Right lobe of liver (tissue), 6 donors: Measurements from ENCODE around the gene RCCD1. TPM values are rescaled to one million over a fixed set of nuclear protein-coding genes. Genes with fewer than 3 reads are reported as not detected.

Experiments used
- ATAC-seq, 4 donors: fragments of 200-7000 bp; cut with Tn5 transposase; one replicate each; pipeline ENCODE4 v1.9.1; 2020; ENCODE audit warnings: mild to moderate bottlenecking in 4 of 4, moderate library complexity in 4 of 4
- DNase-seq, 3 donors: peaks; one replicate each; pipeline ENCODE4 v3.0.0-alpha.2; 2020
- H3K27ac ChIP-seq, 3 donors: fragments of 200-600 bp; one replicate each; pipeline ENCODE4 v1.8.0; 2022
- H3K27me3 ChIP-seq, 2 donors: fragments of 200-600 bp; one replicate each; pipeline ENCODE4 v1.8.0; 2022
- H3K36me3 ChIP-seq, 4 donors: fragments of 200-600 bp; sonication (generic) in 1 of 4; one replicate each; pipeline versions ENCODE4 v1.5.1 to v1.8.0; 2017 to 2022; ENCODE audit warnings: control low read depth in 1 of 4
- H3K4me1 ChIP-seq, 4 donors: fragments of 200-600 bp; sonication (generic) in 1 of 4; one replicate each; pipeline versions ENCODE4 v1.5.1 to v1.8.0; 2017 to 2022; ENCODE audit warnings: control low read depth in 1 of 4
- H3K4me3 ChIP-seq, 3 donors: fragments of 200-600 bp; one replicate each; pipeline ENCODE4 v1.8.0; 2022
- H3K9me3 ChIP-seq, 4 donors: fragments of 200-600 bp; sonication (generic) in 1 of 4; one replicate each; pipeline versions ENCODE4 v1.5.1 to v1.8.0; 2017 to 2022; ENCODE audit warnings: control low read depth in 1 of 4
- POLR2A ChIP-seq: fragments of 450-650 bp; IDR thresholded peaks from one replicate; pipeline ENCODE4 v1.6.1; 2017; ENCODE audit warnings: antibody characterized with exemption, mild to moderate bottlenecking
- WGBS: methylation state at CpG from one replicate; pipeline ENCODE4 v1.1.6; 2018; ENCODE audit warnings: low coverage, low lambda C conversion rate; ENCODE audit not compliant: insufficient coverage; ENCODE audit errors: missing lambda C conversion rate; 5-methylcytosine and 5-hydroxymethylcytosine counted together
- intact Hi-C, 2 donors: fragments of 100-400 bp; cut with DNase I; formaldehyde crosslinking; loops; one replicate each; pipeline versions ENCODE4 v1.11.2 to v1.14.1; 2022
- total RNA-seq, 6 experiments: library from RNA; depleted of rRNA in 2 of 6; stranded (reverse); fragments of >200 nt in 2 of 6; fragmentation: NEBNext Ultra II Directional in 3 of 6; extraction: Animal tissue kit (Norgen Biotek cat#: 25700) in 3 of 6; gene quantifications; one replicate each; pipeline versions ENCODE4 v1.1.0 to v1.2.4, GENCODE V29; 2016 to 2023
- TF ChIP-seq, protein P1 (sequence below), 4 donors: fragments of 200-600 bp in 3 of 4; fragments of 450-650 bp in 1 of 4; IDR thresholded peaks; one replicate each; pipeline versions ENCODE4 v1.5.1 to v1.8.0; 2016 to 2022; ENCODE audit warnings: antibody characterized with exemption in 4 of 4, mild to moderate bottlenecking in 2 of 4
- donor health status: DM: no; HTN: yes; CAD: no.
- donor health status: DM: no; HTN: no; CAD: no.
- donor health status: DM: no; HTN: no; CAD: no.
- donor health status: DM: no; HTN: yes; CAD: no.
- donor health status: DM: no; HTN: yes; CAD: no.

The RCCD1 gene
- total RNA-seq, 6 experiments from 2014 or later, result 4.8 to 7.9 (median 6.6) TPM

DNA sequence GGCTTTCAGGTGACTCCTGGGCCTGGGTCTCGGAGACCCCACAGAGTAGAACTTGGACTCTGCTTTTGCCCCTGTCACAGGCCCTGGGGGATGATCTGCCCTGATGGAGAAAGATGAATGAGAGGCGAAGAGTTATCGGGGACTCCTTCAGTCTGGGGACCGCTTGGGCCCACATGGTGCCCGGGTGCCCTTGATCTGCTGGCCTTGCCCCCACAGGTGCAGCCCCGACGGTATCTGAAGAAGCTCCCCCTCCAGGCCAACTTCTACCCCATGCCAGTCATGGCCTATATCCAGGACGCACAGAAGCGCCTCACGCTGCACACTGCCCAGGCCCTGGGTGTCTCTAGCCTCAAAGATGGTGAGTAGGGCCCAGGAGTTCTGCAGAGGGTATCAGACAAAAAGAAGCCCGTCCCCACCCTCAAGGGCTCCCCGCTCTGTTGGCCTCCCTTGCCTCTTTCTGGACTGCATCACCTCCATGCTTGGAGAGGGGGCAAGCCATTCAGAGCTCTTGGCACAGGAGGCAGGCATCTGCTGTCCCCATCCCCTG is 41.2 kb upstream of the RCCD1 start:
- Histone ChIP-seq H3K27ac (peak overlapping the region in 1 of 3 donors; percentile 2), H3K27me3 (no peaks in the 10 kb centered on the region), H3K36me3 (peaks cover 12 to 83% (median 56%) of the 10 kb centered on the region in 4 donors), H3K9me3 (no peaks in the 10 kb centered on the region), H3K4me3 (no peak overlapping the region), H3K4me1 (peaks cover 0 to 18% (median 0%) of the 10 kb centered on the region in 4 donors)
- intact Hi-C loops, result loop anchor here in 1 of 2 donors (10.0 kb wide), 1 partner anchor 269 kb away; no protein-coding TSS in a partner anchor
- WGBS, result 83% methylated on average over 5 of the region's 12 CpGs
- DNase-seq, result peak in 2 of 3 donors; percentile 14 to 46
- ATAC-seq, result no peak
- no peak for TF ChIP-seq POLR2A
- TF ChIP-seq, protein P1, sequence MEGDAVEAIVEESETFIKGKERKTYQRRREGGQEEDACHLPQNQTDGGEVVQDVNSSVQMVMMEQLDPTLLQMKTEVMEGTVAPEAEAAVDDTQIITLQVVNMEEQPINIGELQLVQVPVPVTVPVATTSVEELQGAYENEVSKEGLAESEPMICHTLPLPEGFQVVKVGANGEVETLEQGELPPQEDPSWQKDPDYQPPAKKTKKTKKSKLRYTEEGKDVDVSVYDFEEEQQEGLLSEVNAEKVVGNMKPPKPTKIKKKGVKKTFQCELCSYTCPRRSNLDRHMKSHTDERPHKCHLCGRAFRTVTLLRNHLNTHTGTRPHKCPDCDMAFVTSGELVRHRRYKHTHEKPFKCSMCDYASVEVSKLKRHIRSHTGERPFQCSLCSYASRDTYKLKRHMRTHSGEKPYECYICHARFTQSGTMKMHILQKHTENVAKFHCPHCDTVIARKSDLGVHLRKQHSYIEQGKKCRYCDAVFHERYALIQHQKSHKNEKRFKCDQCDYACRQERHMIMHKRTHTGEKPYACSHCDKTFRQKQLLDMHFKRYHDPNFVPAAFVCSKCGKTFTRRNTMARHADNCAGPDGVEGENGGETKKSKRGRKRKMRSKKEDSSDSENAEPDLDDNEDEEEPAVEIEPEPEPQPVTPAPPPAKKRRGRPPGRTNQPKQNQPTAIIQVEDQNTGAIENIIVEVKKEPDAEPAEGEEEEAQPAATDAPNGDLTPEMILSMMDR (IDR thresholded peaks at IDR 0.05), result no peak

DNA sequence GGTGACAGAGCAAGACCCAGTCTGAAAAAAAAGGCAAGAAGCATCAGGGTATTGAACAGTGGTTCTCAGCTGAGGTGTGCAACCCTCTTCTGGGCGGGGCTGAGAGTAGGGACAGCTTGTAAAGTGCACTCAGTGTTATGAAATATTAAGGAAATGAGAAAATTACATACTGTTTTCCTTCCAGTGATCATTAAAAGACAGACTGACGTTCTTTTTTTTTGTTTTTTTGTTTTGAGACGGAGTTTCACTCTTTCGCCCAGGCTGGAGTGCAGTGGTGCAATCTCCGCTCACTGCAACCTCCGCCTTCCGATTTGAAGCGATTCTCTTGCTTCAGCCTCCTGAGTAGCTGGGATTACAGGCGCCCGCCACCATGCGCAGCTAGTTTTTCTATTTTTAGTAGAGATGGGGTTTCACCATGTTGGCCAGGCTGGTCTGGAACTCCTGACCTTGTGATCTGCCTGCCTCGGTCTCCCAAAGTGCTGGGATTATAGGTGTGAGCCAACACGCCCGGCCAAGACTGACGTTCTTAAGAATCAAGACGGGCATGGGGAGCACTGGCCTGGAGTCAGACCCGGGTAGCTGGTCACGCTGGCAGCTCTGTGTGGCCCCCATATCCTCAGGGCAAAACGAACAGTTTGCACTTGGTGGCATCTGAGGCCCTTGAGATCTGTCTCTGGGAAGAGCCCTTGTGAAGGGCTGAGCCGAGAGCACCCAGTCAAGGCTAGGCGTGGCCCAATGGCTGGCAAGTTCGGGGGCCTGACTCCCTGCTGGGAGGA is 40.2 kb upstream of the RCCD1 start:
- ATAC-seq, result no peak
- Histone ChIP-seq H3K27me3 (no peaks in the 10 kb centered on the region), H3K27ac (peak overlapping the region in 1 of 3 donors; percentile 73), H3K4me3 (no peak overlapping the region), H3K9me3 (no peaks in the 10 kb centered on the region), H3K36me3 (peaks cover 12 to 84% (median 57%) of the 10 kb centered on the region in 4 donors), H3K4me1 (peaks cover 0 to 18% (median 0%) of the 10 kb centered on the region in 4 donors)
- no peak for TF ChIP-seq POLR2A
- TF ChIP-seq, protein P1 (IDR thresholded peaks at IDR 0.05), result no peak
- DNase-seq, result peak in 2 of 3 donors; percentile 45 to 53
- WGBS, result 85% methylated on average over 15 of the region's 22 CpGs
- intact Hi-C loops, result loop anchor here in 1 of 2 donors (10.0 kb wide), 1 partner anchor 270 kb away; no protein-coding TSS in a partner anchor

DNA sequence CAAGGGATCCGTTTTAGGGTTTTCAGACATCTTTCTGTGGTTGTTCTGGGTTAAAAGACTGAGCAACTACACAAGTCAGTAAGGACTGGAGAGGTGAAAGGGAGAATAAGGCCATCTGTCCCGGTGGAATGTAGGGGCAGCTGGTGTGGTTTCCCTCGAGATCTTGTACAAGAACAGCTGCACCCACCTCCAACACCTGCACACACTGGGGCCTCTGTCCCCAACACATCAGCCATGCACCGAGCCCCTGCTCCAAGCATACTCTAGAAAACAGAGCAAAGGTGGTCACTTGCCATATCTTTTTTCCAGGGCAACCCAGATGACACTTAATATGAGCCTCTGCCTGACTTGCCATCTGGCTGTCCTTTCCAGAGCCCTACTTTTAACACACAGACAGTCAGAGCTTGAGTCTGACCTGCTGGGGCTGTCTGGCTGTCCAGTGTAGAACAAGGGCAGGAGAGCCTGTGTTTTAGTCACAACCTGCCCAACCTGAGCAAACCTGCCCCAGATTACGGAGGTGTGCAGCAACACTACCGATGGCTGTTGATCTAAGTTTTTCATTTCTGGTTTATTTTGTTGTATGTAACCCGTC is 39.4 kb upstream of the RCCD1 start:
- DNase-seq, result peak in 2 of 3 donors; percentile 32 to 47
- Histone ChIP-seq H3K9me3 (no peaks in the 10 kb centered on the region), H3K4me3 (no peak overlapping the region), H3K27me3 (no peaks in the 10 kb centered on the region), H3K4me1 (peaks cover 0 to 18% (median 0%) of the 10 kb centered on the region in 4 donors), H3K36me3 (peaks cover 12 to 84% (median 59%) of the 10 kb centered on the region in 4 donors), H3K27ac (peak overlapping the region in 1 of 3 donors; percentile 73)
- intact Hi-C loops, result loop anchor here in 1 of 2 donors (10.0 kb wide), 1 partner anchor 271 kb away; no protein-coding TSS in a partner anchor
- WGBS, result 58% methylated on average over 6 of the region's 7 CpGs
- TF ChIP-seq, protein P1 (IDR thresholded peaks at IDR 0.05), result no peak
- no peak for TF ChIP-seq POLR2A
- ATAC-seq, result peak in 2 of 4 donors; percentile 7 to 44

DNA sequence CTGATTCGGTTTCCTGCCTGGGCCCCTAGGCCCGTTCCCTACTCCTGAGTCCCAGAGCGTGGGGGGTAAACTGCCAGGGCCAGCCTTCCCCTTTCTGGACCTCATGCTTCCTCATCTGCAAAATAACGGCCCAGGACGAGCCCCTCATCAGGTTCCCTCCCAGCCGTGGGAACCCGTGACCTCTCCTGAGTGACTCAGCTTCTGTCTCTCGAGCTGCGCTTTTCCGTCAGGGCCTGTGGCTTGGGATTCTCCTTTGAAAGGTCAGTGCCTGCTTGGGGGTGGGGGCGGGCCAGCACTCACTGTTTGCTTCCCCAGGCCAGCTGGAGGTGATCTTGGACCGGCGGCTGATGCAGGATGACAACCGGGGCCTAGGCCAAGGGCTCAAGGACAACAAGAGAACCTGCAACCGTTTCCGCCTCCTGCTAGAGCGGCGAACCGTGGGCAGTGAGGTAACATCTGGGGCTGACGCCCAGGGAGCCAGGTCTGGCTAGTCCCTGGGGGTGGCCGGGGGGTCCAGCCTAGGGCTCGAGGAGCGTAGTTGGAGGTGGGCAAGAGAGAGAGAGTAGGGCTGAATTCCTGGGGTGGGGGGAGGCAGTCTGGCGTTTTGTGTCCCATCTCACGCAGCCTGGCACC is 38.8 kb upstream of the RCCD1 start:
- no peaks in the 10 kb centered on the region for H3K27me3 ChIP-seq
- intact Hi-C loops, result loop anchor here in 1 of 2 donors (10.0 kb wide), 1 partner anchor 271 kb away; no protein-coding TSS in a partner anchor
- peaks cover 0 to 18% (median 0%) of the 10 kb centered on the region in 4 donors for H3K4me1 ChIP-seq
- peak; percentile 2 for TF ChIP-seq POLR2A
- TF ChIP-seq, protein P1 (IDR thresholded peaks at IDR 0.05), result no peak
- ATAC-seq (peak; percentile 51 to 94 (median 78)), DNase-seq (peak; percentile 85 to 93 (median 90))
- peaks cover 12 to 84% (median 57%) of the 10 kb centered on the region in 4 donors for H3K36me3 ChIP-seq
- WGBS, result 44% methylated on average over 13 of the region's 25 CpGs
- peak overlapping the region in 2 of 3 donors; percentile 16 to 73 for H3K27ac ChIP-seq
- no peak overlapping the region for H3K4me3 ChIP-seq
- no peaks in the 10 kb centered on the region for H3K9me3 ChIP-seq
